Subcutaneous adipose tissue (tissue), 4 donors: ENCODE measurements around the gene ZMAT2. TPM values are rescaled to one million over a fixed set of nuclear protein-coding genes. Genes with fewer than 3 reads are reported as not detected.

ENCODE experiments used
- total RNA-seq, 4 donors: library from RNA; depleted of rRNA; stranded (reverse); fragments of >200 nt; gene quantifications; one replicate each; pipeline ENCODE4 v1.1.0, GENCODE V29; 2016
- TF ChIP-seq, protein P1 (sequence below): fragments of 450-650 bp; IDR thresholded peaks from one replicate; pipeline ENCODE4 v1.5.1; 2016; ENCODE audit warnings: low read depth, mild to moderate bottlenecking, control low read depth, antibody characterized with exemption, moderate library complexity

ZMAT2 gene
- total RNA-seq, 4 donors from 2014 or later: 35.0 to 48.7 (median 43.0) TPM

DNA sequence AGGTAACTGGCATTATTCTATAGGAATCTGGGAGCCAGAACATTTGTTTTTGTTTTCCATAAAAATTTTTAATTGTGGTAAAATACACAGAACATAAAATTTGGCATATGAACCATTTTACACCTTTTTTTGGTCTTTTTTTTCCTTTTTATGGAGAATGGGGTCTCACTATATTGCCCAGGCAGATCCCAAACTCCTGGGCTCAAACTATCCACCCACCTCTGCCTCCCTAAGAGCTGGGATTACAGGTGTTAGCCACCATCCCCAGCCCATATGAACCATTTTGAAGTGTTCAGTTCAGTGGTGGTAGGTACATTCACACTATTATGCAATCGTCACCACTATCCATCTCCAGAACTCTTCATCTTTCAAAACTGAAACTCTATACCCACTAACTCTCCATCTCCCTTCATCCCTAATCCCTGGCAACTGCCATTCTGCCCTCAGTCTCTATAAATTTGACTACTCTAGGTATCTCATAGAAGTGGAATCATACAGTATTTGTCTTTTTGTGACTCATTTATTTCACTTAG, 13.4 kb downstream of the ZMAT2 start:
- TF ChIP-seq, protein P1, sequence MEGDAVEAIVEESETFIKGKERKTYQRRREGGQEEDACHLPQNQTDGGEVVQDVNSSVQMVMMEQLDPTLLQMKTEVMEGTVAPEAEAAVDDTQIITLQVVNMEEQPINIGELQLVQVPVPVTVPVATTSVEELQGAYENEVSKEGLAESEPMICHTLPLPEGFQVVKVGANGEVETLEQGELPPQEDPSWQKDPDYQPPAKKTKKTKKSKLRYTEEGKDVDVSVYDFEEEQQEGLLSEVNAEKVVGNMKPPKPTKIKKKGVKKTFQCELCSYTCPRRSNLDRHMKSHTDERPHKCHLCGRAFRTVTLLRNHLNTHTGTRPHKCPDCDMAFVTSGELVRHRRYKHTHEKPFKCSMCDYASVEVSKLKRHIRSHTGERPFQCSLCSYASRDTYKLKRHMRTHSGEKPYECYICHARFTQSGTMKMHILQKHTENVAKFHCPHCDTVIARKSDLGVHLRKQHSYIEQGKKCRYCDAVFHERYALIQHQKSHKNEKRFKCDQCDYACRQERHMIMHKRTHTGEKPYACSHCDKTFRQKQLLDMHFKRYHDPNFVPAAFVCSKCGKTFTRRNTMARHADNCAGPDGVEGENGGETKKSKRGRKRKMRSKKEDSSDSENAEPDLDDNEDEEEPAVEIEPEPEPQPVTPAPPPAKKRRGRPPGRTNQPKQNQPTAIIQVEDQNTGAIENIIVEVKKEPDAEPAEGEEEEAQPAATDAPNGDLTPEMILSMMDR: no peak

DNA sequence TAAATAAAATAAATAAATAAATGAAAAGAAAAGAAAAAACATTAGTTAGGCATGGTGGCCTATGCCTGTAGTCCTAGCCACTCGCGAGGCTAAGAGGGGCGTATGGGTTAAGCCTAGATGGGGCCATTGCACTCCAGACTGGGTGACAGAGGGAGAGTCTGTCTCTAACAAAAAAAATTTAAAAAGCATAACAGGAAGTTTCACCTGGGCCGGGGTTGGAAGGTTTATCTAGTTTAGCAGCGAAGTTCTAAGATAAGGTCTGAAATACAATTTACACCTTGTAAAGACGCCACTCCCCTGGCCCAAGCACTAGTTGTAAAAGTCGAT, 18.0 kb downstream of the ZMAT2 start:
- TF ChIP-seq, protein P1: no peak

DNA sequence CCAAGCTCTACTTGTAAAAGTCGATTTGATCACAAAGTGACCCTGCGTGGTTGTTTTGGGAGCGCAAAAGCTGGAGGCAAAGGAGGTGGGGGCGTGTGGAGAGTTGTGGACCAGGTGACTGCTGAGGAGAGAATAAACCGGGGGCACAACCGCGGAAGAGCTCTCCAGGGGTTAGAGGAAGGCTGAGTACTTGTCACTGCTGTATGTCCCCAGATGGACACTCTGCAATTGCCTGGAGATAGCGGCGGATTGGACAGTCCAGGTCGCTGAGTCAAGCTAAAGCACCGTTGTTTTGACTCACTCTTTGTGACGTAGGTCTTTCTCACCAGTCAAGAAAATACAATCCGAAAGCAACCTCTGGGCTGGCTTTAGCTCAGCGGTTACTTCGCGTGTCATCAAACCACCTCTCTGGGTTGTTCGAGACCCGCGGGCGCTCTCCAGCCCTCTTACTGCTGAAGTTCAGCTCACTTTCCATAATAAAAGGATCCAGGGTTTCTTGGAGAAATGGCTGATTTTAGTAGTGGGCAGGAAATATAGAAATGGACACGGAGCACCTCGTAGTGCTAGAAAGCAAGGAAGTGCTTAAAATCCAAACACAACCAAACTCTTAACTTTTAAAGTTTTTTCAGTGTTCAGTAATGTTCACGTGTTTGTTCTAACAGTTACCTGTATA, 25.7 kb downstream of the ZMAT2 start:
- TF ChIP-seq, protein P1: no peak

DNA sequence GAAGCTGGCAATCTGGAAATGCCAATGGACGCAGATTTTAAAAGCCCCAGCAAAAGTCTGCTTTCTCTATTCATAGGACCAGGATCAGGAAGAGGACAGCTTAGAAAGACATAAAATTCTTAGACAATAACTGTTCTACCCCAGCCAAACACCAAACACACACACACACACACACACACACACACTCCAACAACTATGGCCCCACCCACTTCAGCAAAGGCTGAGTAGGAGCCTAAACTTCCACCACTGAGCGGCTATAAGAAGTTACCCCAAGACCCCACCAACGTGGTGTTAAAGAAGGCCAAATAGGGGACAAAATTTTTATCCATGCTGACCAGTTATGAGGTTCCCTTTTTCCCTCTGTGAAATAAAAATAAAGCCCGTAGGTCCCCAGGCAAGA, 32.9 kb downstream of the ZMAT2 start:
- TF ChIP-seq, protein P1: no peak

DNA sequence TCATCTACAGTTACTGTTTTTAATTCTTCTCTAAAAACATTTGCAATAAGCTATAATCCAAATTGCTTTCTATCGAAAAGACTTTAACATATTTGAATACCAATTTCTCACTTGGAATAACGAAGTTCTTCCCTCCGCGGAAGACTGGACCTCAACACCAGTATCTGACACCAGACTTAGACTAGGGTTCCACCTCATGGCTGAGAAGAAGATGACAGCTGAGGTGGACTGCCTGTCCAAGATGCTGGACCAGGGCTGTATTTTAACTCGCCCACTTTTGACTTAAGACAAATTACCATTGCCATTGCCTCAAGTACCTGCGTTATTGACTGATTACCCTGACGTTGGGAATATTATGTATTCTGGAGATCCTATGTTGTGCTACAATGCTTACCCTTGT, 34.1 kb downstream of the ZMAT2 start:
- TF ChIP-seq, protein P1: no peak

DNA sequence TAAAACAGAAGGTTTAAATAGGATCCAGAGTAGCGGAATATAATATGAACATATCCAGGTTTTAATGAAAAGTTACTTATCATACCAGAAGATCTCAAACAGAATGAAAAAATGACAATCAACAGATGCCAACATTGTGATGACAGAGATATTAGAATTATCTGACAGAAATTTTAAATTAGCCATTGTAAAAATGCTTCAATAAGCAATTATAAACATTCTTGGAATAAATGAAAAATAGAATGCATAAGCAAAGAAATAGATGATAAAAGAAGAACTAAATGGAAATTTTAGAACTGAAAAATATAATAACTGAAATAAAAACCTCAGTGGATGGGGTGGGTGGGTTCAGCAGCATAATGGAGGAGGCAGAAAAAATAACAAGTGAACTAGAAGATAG, 37.2 kb downstream of the ZMAT2 start:
- TF ChIP-seq, protein P1: no peak

DNA sequence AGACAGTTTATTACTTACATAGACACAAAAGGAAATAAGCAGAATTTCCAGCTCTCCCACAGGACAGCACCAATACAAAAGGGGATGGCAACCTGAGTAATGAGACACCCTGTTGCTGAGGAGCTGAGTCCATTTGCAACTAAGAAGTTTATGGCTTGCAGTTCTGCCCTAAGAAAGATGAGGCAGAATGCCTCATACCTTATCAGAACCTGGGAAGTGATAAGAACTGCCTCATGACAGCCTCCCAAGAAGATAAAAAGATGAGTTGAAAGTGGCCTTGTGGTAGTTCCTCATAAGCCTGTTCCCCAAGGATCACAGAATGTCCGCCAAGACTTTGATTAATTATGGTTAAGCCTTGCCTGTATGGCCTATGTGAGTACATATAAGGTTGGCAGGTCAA, 41.7 kb downstream of the ZMAT2 start:
- TF ChIP-seq, protein P1: no peak
